ENCODE data around the gene NACAD.
A peak's percentile ranks its signal among the peaks of the same experiment; 100 is the strongest.

The NACAD gene

DNA sequence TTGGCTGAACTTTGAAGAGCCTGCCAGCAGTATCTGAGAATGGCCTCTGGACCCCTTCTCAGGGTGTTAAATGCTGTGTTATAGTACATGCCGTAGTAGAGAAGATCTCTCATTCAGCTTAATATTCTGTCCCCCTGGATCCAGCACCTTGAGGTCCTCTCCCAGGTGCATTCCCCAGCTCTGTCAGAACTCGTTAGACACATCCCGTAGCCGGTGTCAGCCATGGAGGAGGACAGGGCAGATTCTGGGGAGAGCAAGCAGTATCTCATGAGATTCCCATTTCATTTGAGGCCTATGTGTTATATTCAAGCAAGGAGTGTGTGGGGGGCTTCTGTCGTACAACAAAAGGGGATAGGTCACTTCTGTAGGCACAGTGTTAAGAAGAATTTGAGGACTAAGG, 34.8 kb downstream of the NACAD start:
- Histone ChIP-seq H3K9me3 (ENCODE audit: control insufficient read depth in 1 of 2, low read length in 2 of 2) (no peaks in the 10 kb centered on the region), H3K4me1 (ENCODE audit: control insufficient read depth in 1 of 2, insufficient read depth in 2 of 2, low read length in 2 of 2) (no peaks in the 10 kb centered on the region), H3K27ac (ENCODE audit: low read depth, low read length) (no peak overlapping the region), H3K4me3 (ENCODE audit: low read depth in 1 of 2, low read length in 2 of 2) (no peak overlapping the region), H3K27me3 (ENCODE audit: control insufficient read depth in 1 of 2, insufficient read depth in 2 of 2, low read length in 2 of 2) (no peaks in the 10 kb centered on the region), H3K9ac (ENCODE audit: low read depth in 1 of 2, low read length in 2 of 2) (no peak overlapping the region), H3K36me3 (ENCODE audit: control insufficient read depth in 1 of 2, insufficient read depth in 2 of 2, low read length in 2 of 2) (peaks cover 6 to 29% of the 10 kb centered on the region in 2 donors)

DNA sequence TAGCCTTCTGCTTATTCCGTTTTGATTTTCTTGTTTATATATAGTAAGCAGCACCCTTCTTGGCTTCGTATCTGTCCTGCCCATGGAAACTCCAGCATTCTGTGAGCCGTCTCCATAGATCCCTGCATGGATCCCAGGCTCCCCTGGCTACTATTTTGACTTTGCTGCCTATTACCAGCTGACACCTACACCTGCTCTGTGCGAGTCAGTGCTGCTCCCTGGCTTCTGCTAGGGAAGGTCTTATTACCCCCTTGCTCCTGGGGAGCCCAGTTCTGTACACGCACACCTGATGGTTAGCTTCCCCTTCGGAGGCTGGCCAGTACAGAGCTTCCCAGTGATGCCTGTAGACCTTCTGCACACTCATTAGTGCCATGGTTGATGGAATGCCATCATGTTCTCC, 35.4 kb downstream of the NACAD start:
- no peaks in the 10 kb centered on the region for H3K27me3 ChIP-seq (ENCODE audit: control insufficient read depth in 1 of 2, insufficient read depth in 2 of 2, low read length in 2 of 2)
- no peaks in the 10 kb centered on the region for H3K4me1 ChIP-seq (ENCODE audit: control insufficient read depth in 1 of 2, insufficient read depth in 2 of 2, low read length in 2 of 2)
- no peaks in the 10 kb centered on the region for H3K9me3 ChIP-seq (ENCODE audit: control insufficient read depth in 1 of 2, low read length in 2 of 2)
- peaks cover 6 to 32% of the 10 kb centered on the region in 2 donors for H3K36me3 ChIP-seq (ENCODE audit: control insufficient read depth in 1 of 2, insufficient read depth in 2 of 2, low read length in 2 of 2)
- no peak overlapping the region for H3K27ac ChIP-seq (ENCODE audit: low read depth, low read length)
- no peak overlapping the region for H3K4me3 ChIP-seq (ENCODE audit: low read depth in 1 of 2, low read length in 2 of 2)
- no peak overlapping the region for H3K9ac ChIP-seq (ENCODE audit: low read depth in 1 of 2, low read length in 2 of 2)

DNA sequence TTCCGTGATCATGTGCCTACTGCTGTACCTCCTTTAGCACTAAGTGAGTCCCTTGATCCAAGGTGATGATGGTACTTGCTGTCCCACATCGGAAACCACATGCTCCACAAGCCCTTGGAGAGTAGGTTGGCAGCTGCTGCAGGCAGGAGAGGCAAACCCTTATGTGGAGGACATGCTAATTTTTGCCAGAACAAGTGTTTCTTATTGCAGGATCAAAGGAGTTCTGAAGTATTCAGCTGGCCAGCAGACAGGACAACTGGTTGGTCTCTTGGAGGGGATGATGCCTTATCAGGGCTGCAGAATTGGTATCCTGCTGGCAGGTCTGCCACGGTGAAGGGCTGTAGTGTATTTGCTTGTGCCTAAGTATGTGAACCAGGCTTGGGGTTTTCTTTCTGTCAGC, 36.8 kb downstream of the NACAD start:
- H3K27me3 ChIP-seq (ENCODE audit: control insufficient read depth in 1 of 2, insufficient read depth in 2 of 2, low read length in 2 of 2), result no peaks in the 10 kb centered on the region
- H3K9me3 ChIP-seq (ENCODE audit: control insufficient read depth in 1 of 2, low read length in 2 of 2), result no peaks in the 10 kb centered on the region
- H3K27ac ChIP-seq (ENCODE audit: low read depth, low read length), result no peak overlapping the region
- H3K36me3 ChIP-seq (ENCODE audit: control insufficient read depth in 1 of 2, insufficient read depth in 2 of 2, low read length in 2 of 2), result peaks cover 8 to 39% of the 10 kb centered on the region in 2 donors
- H3K4me1 ChIP-seq (ENCODE audit: control insufficient read depth in 1 of 2, insufficient read depth in 2 of 2, low read length in 2 of 2), result no peaks in the 10 kb centered on the region
- no peak overlapping the region for H3K9ac ChIP-seq (ENCODE audit: low read depth in 1 of 2, low read length in 2 of 2)
- H3K4me3 ChIP-seq (ENCODE audit: low read depth in 1 of 2, low read length in 2 of 2), result no peak overlapping the region

DNA sequence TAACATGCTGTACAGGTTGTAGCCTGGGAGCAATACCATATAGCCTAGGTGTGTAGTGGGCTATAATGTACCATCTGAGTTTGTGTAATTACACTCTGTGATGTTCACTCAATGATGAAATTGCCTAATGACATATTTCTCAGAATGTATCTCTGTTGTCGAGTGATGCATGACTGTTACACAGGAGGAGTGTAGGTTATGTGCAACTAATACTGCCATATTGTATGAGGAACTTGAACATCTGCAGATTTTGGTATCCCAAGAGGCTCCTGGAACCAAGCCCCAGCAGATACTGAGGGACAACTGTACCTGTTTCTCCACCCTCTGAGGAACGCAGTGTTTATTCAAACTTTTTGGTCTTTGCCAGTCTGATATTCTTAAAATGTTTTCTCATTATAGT, 38.6 kb downstream of the NACAD start:
- Histone ChIP-seq H3K27ac (ENCODE audit: low read depth, low read length) (no peak overlapping the region), H3K4me3 (ENCODE audit: low read depth in 1 of 2, low read length in 2 of 2) (no peak overlapping the region), H3K9me3 (ENCODE audit: control insufficient read depth in 1 of 2, low read length in 2 of 2) (no peaks in the 10 kb centered on the region), H3K27me3 (ENCODE audit: control insufficient read depth in 1 of 2, insufficient read depth in 2 of 2, low read length in 2 of 2) (no peaks in the 10 kb centered on the region), H3K36me3 (ENCODE audit: control insufficient read depth in 1 of 2, insufficient read depth in 2 of 2, low read length in 2 of 2) (peaks cover 11 to 42% of the 10 kb centered on the region in 2 donors), H3K4me1 (ENCODE audit: control insufficient read depth in 1 of 2, insufficient read depth in 2 of 2, low read length in 2 of 2) (no peaks in the 10 kb centered on the region), H3K9ac (ENCODE audit: low read depth in 1 of 2, low read length in 2 of 2) (no peak overlapping the region)

DNA sequence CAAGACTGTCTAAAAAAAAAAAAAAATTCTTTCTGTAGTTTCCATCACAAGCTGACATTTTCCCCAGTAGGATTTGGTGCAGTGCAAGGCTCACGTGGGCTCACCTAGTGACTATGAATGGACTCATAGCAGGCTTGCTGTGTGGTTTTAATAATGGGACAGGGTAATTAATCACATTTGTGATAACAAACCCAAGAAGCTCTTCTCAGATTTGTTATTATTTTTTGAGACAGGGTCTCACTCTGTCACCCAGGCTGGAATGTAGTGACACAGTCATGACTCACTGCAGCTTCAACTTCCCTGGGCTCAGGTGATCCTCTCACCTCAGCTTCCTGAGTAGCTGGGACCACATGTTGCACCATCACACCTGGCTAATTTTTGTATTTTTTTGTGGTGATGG, 40.0 kb downstream of the NACAD start:
- H3K9ac ChIP-seq (ENCODE audit: low read depth in 1 of 2, low read length in 2 of 2), result no peak overlapping the region
- H3K27ac ChIP-seq (ENCODE audit: low read depth, low read length), result no peak overlapping the region
- H3K9me3 ChIP-seq (ENCODE audit: control insufficient read depth in 1 of 2, low read length in 2 of 2), result no peaks in the 10 kb centered on the region
- no peaks in the 10 kb centered on the region for H3K4me1 ChIP-seq (ENCODE audit: control insufficient read depth in 1 of 2, insufficient read depth in 2 of 2, low read length in 2 of 2)
- peaks cover 11 to 44% of the 10 kb centered on the region in 2 donors for H3K36me3 ChIP-seq (ENCODE audit: control insufficient read depth in 1 of 2, insufficient read depth in 2 of 2, low read length in 2 of 2)
- H3K4me3 ChIP-seq (ENCODE audit: low read depth in 1 of 2, low read length in 2 of 2), result no peak overlapping the region
- H3K27me3 ChIP-seq (ENCODE audit: control insufficient read depth in 1 of 2, insufficient read depth in 2 of 2, low read length in 2 of 2), result no peaks in the 10 kb centered on the region

DNA sequence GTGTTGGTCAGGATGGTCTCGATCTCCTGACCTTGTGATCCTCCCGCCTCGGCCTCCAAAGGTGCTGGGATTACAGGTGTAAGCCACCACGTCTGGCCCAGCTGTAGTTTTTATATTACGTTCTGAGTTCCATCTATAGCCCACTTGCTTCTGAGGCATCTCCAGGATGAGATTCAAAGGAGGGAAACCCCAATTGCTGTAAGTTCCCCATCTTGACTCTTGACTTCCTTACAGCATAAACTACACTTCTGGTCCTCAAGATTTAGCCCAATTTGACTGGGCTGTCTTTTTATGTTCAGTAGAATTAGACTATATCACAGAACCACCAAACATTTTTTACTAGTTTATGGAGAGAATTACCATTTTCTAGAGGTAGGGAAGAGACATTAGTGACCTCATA, 44.4 kb downstream of the NACAD start:
- no peaks in the 10 kb centered on the region for H3K9me3 ChIP-seq (ENCODE audit: control insufficient read depth in 1 of 2, low read length in 2 of 2)

DNA sequence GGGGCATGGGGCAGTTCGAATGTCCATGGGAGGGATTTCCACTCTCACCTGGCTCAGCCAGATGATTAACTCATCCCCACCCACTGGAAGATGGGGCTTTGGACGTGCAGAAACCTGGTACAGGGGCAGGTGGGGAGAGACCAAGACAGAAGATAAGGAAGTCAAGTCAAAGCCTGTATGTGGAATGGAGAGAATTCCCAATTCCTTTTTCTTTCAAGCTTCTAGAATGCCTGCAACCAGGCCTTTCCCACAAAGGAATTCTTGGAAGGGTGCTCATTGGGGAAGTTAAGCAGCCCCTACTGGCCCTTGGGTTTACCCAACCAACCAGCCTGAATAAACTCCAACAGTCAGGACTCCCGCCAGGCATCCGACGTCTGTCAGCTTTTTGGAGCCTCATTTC, 49.7 kb downstream of the NACAD start:
- H3K36me3 ChIP-seq (ENCODE audit: control insufficient read depth in 1 of 2, insufficient read depth in 2 of 2, low read length in 2 of 2), result peaks cover 7 to 31% of the 10 kb centered on the region in 2 donors
- no peak overlapping the region for H3K4me3 ChIP-seq (ENCODE audit: low read depth in 1 of 2, low read length in 2 of 2)
- H3K4me1 ChIP-seq (ENCODE audit: control insufficient read depth in 1 of 2, insufficient read depth in 2 of 2, low read length in 2 of 2), result peaks cover 16 to 17% of the 10 kb centered on the region in 2 donors
- no peaks in the 10 kb centered on the region for H3K9me3 ChIP-seq (ENCODE audit: control insufficient read depth in 1 of 2, low read length in 2 of 2)
- no peak overlapping the region for H3K27ac ChIP-seq (ENCODE audit: low read depth, low read length)
- H3K27me3 ChIP-seq (ENCODE audit: control insufficient read depth in 1 of 2, insufficient read depth in 2 of 2, low read length in 2 of 2), result no peaks in the 10 kb centered on the region
- H3K9ac ChIP-seq (ENCODE audit: low read depth in 1 of 2, low read length in 2 of 2), result no peak overlapping the region

More for the DNA sequence above, 44.4 kb downstream of the NACAD start:
- Histone ChIP-seq H3K36me3 (ENCODE audit: control insufficient read depth in 1 of 2, insufficient read depth in 2 of 2, low read length in 2 of 2) (peaks cover 9 to 36% of the 10 kb centered on the region in 2 donors), H3K27me3 (ENCODE audit: control insufficient read depth in 1 of 2, insufficient read depth in 2 of 2, low read length in 2 of 2) (no peaks in the 10 kb centered on the region), H3K27ac (ENCODE audit: low read depth, low read length) (no peak overlapping the region), H3K4me1 (ENCODE audit: control insufficient read depth in 1 of 2, insufficient read depth in 2 of 2, low read length in 2 of 2) (no peaks in the 10 kb centered on the region), H3K9ac (ENCODE audit: low read depth in 1 of 2, low read length in 2 of 2) (no peak overlapping the region), H3K4me3 (ENCODE audit: low read depth in 1 of 2, low read length in 2 of 2) (no peak overlapping the region)

DNA sequence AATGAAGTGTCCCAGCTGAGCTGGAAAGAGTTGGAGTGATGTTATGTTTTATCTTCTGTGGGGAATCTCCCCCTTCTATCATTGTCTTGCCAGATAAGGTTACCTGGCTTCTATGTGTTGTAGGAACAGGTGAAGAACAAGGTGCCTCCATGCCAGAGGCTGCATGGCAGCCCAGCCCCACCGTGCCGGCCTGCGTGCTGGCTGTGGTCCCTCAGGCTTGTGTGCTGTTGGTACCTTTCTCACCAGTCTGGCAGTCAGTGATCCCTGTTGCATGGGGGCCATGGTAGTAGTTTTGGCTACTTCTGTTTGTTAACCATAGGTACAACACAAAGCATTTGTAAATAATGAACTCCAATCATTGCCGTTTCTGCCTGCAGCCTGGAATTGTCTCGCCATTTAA, 50.9 kb downstream of the NACAD start:
- Histone ChIP-seq H3K9ac (ENCODE audit: low read depth in 1 of 2, low read length in 2 of 2) (no peak overlapping the region), H3K4me3 (ENCODE audit: low read depth in 1 of 2, low read length in 2 of 2) (no peak overlapping the region), H3K27ac (ENCODE audit: low read depth, low read length) (no peak overlapping the region), H3K4me1 (ENCODE audit: control insufficient read depth in 1 of 2, insufficient read depth in 2 of 2, low read length in 2 of 2) (peaks cover 24% of the 10 kb centered on the region in 2 donors), H3K9me3 (ENCODE audit: control insufficient read depth in 1 of 2, low read length in 2 of 2) (no peaks in the 10 kb centered on the region), H3K27me3 (ENCODE audit: control insufficient read depth in 1 of 2, insufficient read depth in 2 of 2, low read length in 2 of 2) (no peaks in the 10 kb centered on the region), H3K36me3 (ENCODE audit: control insufficient read depth in 1 of 2, insufficient read depth in 2 of 2, low read length in 2 of 2) (peaks cover 7 to 26% of the 10 kb centered on the region in 2 donors)

DNA sequence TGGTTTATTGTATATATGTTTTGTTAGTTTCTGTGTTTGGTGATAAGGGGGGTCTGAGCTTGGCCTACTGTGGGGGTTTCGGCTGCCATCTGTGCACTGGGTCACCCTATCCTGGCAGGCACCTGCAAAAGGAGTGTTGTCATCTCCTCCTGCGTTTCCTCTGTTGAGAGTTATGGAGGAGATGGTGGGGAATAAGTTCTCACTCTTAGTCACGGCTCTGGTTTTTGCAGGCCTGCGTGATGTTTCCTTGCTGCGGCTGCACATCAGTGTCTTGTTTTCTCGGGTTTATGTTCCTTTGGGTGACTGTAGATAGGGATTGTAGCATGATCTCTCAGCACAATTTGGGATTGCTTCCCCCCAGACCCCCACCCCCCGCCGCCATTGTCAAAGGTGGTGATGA, 52.0 kb downstream of the NACAD start:
- H3K9ac ChIP-seq (ENCODE audit: low read depth in 1 of 2, low read length in 2 of 2), result no peak overlapping the region
- H3K4me1 ChIP-seq (ENCODE audit: control insufficient read depth in 1 of 2, insufficient read depth in 2 of 2, low read length in 2 of 2), result peaks cover 24 to 29% of the 10 kb centered on the region in 2 donors
- no peaks in the 10 kb centered on the region for H3K27me3 ChIP-seq (ENCODE audit: control insufficient read depth in 1 of 2, insufficient read depth in 2 of 2, low read length in 2 of 2)
- H3K4me3 ChIP-seq (ENCODE audit: low read depth in 1 of 2, low read length in 2 of 2), result no peak overlapping the region
- no peaks in the 10 kb centered on the region for H3K9me3 ChIP-seq (ENCODE audit: control insufficient read depth in 1 of 2, low read length in 2 of 2)
- no peak overlapping the region for H3K27ac ChIP-seq (ENCODE audit: low read depth, low read length)
- peaks cover 7 to 21% of the 10 kb centered on the region in 2 donors for H3K36me3 ChIP-seq (ENCODE audit: control insufficient read depth in 1 of 2, insufficient read depth in 2 of 2, low read length in 2 of 2)

DNA sequence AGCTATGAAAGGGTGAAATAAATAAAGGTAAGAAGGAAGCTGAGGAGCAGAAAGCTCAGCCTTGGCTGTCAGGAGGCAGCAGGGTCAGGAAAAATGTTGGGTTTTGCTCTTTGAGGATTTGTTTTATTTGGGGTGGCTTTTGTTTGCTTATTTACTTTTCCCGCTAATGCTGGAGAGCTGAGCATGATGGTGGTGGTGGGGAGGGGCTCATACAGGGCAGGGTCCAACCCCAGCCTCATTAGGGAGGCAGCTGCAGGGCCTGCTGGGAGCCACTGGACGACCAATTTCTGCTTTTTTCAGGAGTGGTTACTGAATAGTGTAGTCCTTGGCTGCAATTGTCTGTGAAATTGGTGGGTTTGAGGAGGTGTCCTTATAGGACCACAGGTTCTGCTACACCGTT, 52.5 kb downstream of the NACAD start:
- Histone ChIP-seq H3K9me3 (ENCODE audit: control insufficient read depth in 1 of 2, low read length in 2 of 2) (no peaks in the 10 kb centered on the region), H3K36me3 (ENCODE audit: control insufficient read depth in 1 of 2, insufficient read depth in 2 of 2, low read length in 2 of 2) (peaks cover 4 to 17% of the 10 kb centered on the region in 2 donors), H3K9ac (ENCODE audit: low read depth in 1 of 2, low read length in 2 of 2) (peak overlapping the region in 1 of 2 donors; percentile 8), H3K4me3 (ENCODE audit: low read depth in 1 of 2, low read length in 2 of 2) (peak overlapping the region in 1 of 2 donors; percentile 39), H3K27me3 (ENCODE audit: control insufficient read depth in 1 of 2, insufficient read depth in 2 of 2, low read length in 2 of 2) (no peaks in the 10 kb centered on the region), H3K4me1 (ENCODE audit: control insufficient read depth in 1 of 2, insufficient read depth in 2 of 2, low read length in 2 of 2) (peaks cover 24 to 29% of the 10 kb centered on the region in 2 donors), H3K27ac (ENCODE audit: low read depth, low read length) (no peak overlapping the region)

DNA sequence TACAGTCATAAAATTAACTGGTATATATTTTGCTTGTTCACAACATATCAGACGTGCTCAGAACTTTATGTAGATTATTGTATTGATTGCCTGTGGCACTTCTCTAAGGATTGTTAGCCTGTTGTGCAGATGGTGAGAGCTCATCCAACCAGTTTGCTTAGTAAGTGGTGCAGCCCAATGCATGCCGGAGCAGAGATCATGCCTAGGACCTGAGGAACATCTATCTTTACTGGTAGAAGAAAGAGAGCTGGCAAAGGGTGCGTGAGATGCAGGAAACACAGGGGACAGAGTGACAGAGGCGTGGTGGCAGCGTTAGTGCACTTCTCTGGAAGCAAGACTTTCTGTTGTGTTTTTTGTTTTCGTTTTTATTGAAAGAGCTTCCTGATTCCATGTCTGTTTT, 52.9 kb downstream of the NACAD start:
- no peaks in the 10 kb centered on the region for H3K27me3 ChIP-seq (ENCODE audit: control insufficient read depth in 1 of 2, insufficient read depth in 2 of 2, low read length in 2 of 2)
- H3K36me3 ChIP-seq (ENCODE audit: control insufficient read depth in 1 of 2, insufficient read depth in 2 of 2, low read length in 2 of 2), result peaks cover 4 to 17% of the 10 kb centered on the region in 2 donors
- H3K9ac ChIP-seq (ENCODE audit: low read depth in 1 of 2, low read length in 2 of 2), result peak overlapping the region in 1 of 2 donors; percentile 8
- no peaks in the 10 kb centered on the region for H3K9me3 ChIP-seq (ENCODE audit: control insufficient read depth in 1 of 2, low read length in 2 of 2)
- no peak overlapping the region for H3K27ac ChIP-seq (ENCODE audit: low read depth, low read length)
- H3K4me1 ChIP-seq (ENCODE audit: control insufficient read depth in 1 of 2, insufficient read depth in 2 of 2, low read length in 2 of 2), result peaks cover 24 to 29% of the 10 kb centered on the region in 2 donors
- peak overlapping the region in 1 of 2 donors; percentile 39 for H3K4me3 ChIP-seq (ENCODE audit: low read depth in 1 of 2, low read length in 2 of 2)
